Smooth muscle cell of trachea (primary cell): Measurements from ENCODE around the gene TAS2R9. TPM values are rescaled to one million over a fixed set of nuclear protein-coding genes. Genes with fewer than 3 reads are reported as not detected.

Experiments used
- total RNA-seq: library from RNA; depleted of rRNA; stranded (reverse); fragments of >200 nt; gene quantifications from 2 replicates; pipeline ENCODE4 v1.2.1, GENCODE V29; 2014

The TAS2R9 gene
- total RNA-seq, result not detected in 2 replicates

GRCh38 chr12:10810068-10810467 is at the start of gene TAS2R9:
Gene TAS2R9 (minus strand): TSS chr12:10810168. CDS start chr12:10810075, 93 bp downstream.

GRCh38 chr12:10849425-10849878 is 39.5 kb upstream of the TAS2R9 start, which contains the start of gene PRR4:
Gene PRR4 (minus strand): TSS chr12:10849475. CDS start chr12:10849437, 38 bp downstream.

GRCh38 chr12:10826258-10826657 is 16.3 kb upstream of the TAS2R9 start, which contains the start of gene TAS2R10:
Gene TAS2R10 (minus strand): TSS chr12:10826358. CDS start chr12:10826269, 89 bp downstream.

GRCh38 chr12:10807186-10807585 is 2.8 kb downstream of the TAS2R9 start, which contains the start of gene TAS2R8:
Gene TAS2R8 (minus strand): TSS chr12:10807286. CDS start chr12:10806980, 306 bp downstream.

GRCh38 chr12:10802587-10802986 is 7.4 kb downstream of the TAS2R9 start, which contains the start of gene TAS2R7:
Gene TAS2R7 (minus strand): TSS chr12:10802627. CDS start chr12:10802570, 57 bp downstream.

Other genes with a start within 250 kb of the TAS2R9 start
- 8.1 and 25.7 TPM in 2 replicates for gene MAGOHB, start 196.6 kb downstream of the TAS2R9 start, total RNA-seq
- gene STYK1, start 136.1 kb downstream of the TAS2R9 start, total RNA-seq, result 0.50 TPM in 1 of 2 replicates, not detected in the other
- 80.9 and 140 TPM in 2 replicates for gene YBX3, start 86.8 kb downstream of the TAS2R9 start, total RNA-seq
- gene TAS2R7, start 7.5 kb downstream of the TAS2R9 start, total RNA-seq, result not detected in 2 replicates
- gene TAS2R8, start 2.9 kb downstream of the TAS2R9 start, total RNA-seq, result 0.29 TPM in 1 of 2 replicates, not detected in the other
- 0.99 and 1.6 TPM in 2 replicates for gene TAS2R10, start 16.2 kb upstream of the TAS2R9 start, total RNA-seq
- gene PRR4, start 39.3 kb upstream of the TAS2R9 start, total RNA-seq, result 0.73 and 3.0 TPM in 2 replicates
- 10.8 and 25.5 TPM in 2 replicates for gene PRH1, start 74.1 kb upstream of the TAS2R9 start, total RNA-seq
- gene TAS2R13, start 99.4 kb upstream of the TAS2R9 start, total RNA-seq, result 1.3 and 4.7 TPM in 2 replicates
- gene PRH2, start 119.1 kb upstream of the TAS2R9 start, total RNA-seq, result not detected in 2 replicates
- 2.3 and 4.1 TPM in 2 replicates for gene TAS2R14, start 129.1 kb upstream of the TAS2R9 start, total RNA-seq
- 2.3 and 6.8 TPM in 2 replicates for gene TAS2R50, start 176.7 kb upstream of the TAS2R9 start, total RNA-seq
- gene TAS2R20, start 188.1 kb upstream of the TAS2R9 start, total RNA-seq, result 2.8 and 5.1 TPM in 2 replicates
- gene TAS2R19, start 212.5 kb upstream of the TAS2R9 start, total RNA-seq, result 4.5 and 9.6 TPM in 2 replicates
- 5.1 and 9.2 TPM in 2 replicates for gene TAS2R31, start 221.2 kb upstream of the TAS2R9 start, total RNA-seq